Mesothelial cell of epicardium (in vitro differentiated cells): ENCODE results near the gene LIMK2. TPM values are rescaled to one million over a fixed set of nuclear protein-coding genes. Genes with fewer than 3 reads are reported as not detected.

Experiments
- DNase-seq, 2 experiments: peaks; one replicate each; pipeline ENCODE4 v3.0.0; 2021; ENCODE audit warnings: low spot score in 2 of 2; ENCODE audit not compliant: unreplicated experiment in 2 of 2
- H3K27ac Mint-ChIP-seq: 2 replicates; pipeline ENCODE4 v1.8.0; 2021; ENCODE audit warnings: mixed read lengths
- H3K27me3 Mint-ChIP-seq: 2 replicates; pipeline ENCODE4 v1.8.0; 2021; ENCODE audit warnings: low read depth, mixed read lengths
- H3K36me3 Mint-ChIP-seq: 2 replicates; pipeline ENCODE4 v1.8.0; 2021; ENCODE audit warnings: mixed read lengths
- H3K4me1 Mint-ChIP-seq: 2 replicates; pipeline ENCODE4 v1.8.0; 2021; ENCODE audit warnings: mixed read lengths
- H3K4me3 Mint-ChIP-seq: 2 replicates; pipeline ENCODE4 v1.8.0; 2021; ENCODE audit warnings: mild to moderate bottlenecking, moderate library complexity, mixed read lengths
- H3K9me3 Mint-ChIP-seq: 2 replicates; pipeline ENCODE4 v1.8.0; 2021; ENCODE audit warnings: mixed read lengths
- total RNA-seq: library from RNA; stranded (reverse); gene quantifications from 3 replicates; pipeline ENCODE4 v1.2.1, GENCODE V29; 2021
- TF ChIP-seq, protein P1 (sequence below): fragments of 200-600 bp; sonication (generic); IDR thresholded peaks from one replicate; pipeline ENCODE4 v1.5.0; 2021; ENCODE audit warnings: antibody characterized with exemption; ENCODE audit not compliant: unreplicated experiment

LIMK2 gene
- total RNA-seq, 1 donor from 2014 or later = 121 TPM

DNA sequence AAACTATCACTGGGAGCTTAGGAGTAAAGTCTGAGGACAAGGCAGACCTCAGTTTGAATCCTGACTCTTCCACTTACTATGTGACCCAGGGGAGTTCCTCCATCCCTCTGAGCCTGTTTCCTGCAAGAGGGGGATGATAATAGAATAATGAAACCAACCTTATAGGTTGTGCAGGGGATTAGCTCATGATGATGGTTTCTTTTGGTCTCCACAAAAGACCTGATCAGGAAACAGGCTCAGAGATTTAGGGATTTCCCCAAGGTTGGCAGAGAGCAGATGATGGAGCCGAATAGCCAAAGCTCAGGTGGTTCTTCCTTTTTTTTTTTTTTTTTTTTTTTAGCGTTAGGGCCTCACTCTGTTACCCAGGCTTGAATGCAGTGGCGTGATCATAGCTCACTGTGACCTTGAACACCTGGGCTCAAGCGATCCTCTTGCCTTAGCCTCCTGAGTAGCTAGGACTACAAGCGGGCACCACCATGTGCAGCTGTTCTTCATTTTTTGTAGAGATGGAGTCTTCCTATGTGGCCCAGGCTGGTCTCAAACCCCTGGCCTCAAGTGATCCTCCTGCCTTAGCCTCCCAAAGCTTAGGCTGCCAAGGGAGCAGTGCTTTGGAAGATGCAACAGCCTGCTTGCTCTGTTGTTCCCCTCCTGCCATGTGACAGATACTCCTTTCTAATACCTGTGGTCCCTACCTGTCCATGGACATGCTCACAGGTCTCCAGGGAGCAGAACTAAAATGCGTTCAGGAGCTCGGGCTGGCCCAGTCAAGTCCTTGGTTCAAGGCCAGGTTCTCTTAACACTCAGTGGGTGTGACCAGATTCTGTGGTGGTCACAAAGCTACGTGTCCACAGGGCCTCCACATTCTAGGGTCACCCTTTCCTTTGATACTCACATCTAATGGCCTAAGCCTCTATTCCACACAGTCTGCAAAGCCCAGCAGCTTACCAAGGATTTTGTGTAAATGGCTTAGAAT, 111.8 kb downstream of the LIMK2 start:
- Mint-ChIP-seq H3K4me1 (no peaks in the 10 kb centered on the region), H3K36me3 (peaks cover 39% of the 10 kb centered on the region), H3K4me3 (no peak overlapping the region), H3K27me3 (no peaks in the 10 kb centered on the region), H3K27ac (no peak overlapping the region), H3K9me3 (no peaks in the 10 kb centered on the region)
- TF ChIP-seq, protein P1, sequence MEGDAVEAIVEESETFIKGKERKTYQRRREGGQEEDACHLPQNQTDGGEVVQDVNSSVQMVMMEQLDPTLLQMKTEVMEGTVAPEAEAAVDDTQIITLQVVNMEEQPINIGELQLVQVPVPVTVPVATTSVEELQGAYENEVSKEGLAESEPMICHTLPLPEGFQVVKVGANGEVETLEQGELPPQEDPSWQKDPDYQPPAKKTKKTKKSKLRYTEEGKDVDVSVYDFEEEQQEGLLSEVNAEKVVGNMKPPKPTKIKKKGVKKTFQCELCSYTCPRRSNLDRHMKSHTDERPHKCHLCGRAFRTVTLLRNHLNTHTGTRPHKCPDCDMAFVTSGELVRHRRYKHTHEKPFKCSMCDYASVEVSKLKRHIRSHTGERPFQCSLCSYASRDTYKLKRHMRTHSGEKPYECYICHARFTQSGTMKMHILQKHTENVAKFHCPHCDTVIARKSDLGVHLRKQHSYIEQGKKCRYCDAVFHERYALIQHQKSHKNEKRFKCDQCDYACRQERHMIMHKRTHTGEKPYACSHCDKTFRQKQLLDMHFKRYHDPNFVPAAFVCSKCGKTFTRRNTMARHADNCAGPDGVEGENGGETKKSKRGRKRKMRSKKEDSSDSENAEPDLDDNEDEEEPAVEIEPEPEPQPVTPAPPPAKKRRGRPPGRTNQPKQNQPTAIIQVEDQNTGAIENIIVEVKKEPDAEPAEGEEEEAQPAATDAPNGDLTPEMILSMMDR = no peak
- no peak for DNase-seq

DNA sequence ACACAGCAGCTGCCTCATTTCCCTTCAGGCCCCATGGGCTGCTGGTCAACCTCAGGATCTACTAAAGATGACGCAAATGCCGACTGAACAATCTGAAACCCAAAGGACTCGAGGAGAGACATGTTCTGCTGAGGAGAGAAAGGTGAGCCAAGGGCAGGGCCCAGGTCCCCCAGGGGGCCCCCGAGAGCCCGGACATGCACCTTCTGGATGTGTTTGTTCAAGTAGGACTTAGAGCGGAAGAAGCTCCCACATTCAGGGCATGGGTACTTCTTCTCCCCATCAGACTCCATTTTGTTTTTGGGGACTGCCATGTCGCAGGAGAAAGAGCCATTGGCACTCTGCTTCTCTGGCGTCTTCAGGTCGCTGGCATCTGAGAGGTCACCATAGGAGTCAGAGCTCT, 114.8 kb downstream of the LIMK2 start:
- no peaks in the 10 kb centered on the region for H3K9me3 Mint-ChIP-seq
- DNase-seq = no peak
- TF ChIP-seq, protein P1 = no peak
- H3K4me1 Mint-ChIP-seq = no peaks in the 10 kb centered on the region
- H3K27me3 Mint-ChIP-seq = no peaks in the 10 kb centered on the region
- H3K4me3 Mint-ChIP-seq = no peak overlapping the region
- H3K27ac Mint-ChIP-seq = no peak overlapping the region
- peaks cover 58% of the 10 kb centered on the region for H3K36me3 Mint-ChIP-seq

DNA sequence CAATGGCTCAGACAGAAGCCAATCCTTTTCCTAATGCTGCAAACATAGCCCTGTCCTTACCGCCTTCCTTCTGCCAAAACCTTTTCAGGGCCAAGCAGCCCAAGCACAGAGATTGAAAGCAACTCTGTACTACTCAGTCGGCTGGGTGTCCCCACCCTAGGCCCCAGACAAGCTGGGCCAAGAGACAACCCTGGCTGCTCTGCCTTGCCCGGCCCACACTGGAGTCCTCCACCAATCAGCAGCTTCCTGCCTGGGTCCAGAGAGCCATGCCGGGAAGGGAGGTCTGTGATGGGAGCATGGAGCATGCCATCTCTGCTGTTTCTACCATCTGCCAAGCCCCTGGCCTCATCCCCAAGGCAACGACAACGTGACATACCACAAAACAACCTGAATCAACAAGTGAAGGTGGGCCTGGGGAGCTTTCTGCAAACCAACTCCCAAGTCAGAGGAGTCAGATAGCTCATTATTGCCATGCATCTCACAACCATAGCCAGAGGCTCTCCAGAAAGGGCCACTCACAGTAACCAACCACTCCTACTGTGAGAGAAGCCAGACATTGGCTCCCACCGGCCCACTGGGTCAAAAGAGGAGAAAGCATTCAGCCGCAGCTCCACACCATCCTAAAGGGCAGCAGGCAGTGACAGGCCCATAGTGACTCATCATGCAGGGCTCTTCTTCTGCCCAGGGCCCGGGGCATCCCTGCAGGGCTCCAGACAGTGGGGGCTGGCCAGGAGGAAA, 115.9 kb downstream of the LIMK2 start:
- no peaks in the 10 kb centered on the region for H3K9me3 Mint-ChIP-seq
- no peak for DNase-seq
- H3K27me3 Mint-ChIP-seq = no peaks in the 10 kb centered on the region
- TF ChIP-seq, protein P1 = no peak
- no peak overlapping the region for H3K4me3 Mint-ChIP-seq
- no peak overlapping the region for H3K27ac Mint-ChIP-seq
- H3K4me1 Mint-ChIP-seq = no peaks in the 10 kb centered on the region
- H3K36me3 Mint-ChIP-seq = peaks cover 65% of the 10 kb centered on the region

DNA sequence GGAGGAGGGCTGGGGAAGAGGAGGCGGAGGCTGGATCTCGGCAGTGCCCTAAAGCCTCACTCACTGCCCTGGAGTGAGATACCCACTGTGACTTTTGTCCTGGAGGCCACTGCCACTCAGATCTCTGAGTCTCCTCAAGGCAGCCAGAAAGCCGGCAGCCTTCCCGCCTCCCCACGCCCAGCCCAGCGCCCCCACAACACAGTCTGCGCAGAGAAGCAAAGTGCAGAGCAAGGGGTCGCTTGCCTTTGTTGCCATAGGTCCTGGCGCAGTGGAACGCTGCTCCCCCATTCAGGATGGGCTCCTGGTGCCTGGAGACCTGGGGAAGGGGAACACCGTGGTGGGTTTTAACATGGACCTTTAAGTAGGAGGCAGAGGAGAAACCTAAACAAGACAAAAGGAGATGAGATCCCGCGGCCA, 116.5 kb downstream of the LIMK2 start:
- H3K27me3 Mint-ChIP-seq = no peaks in the 10 kb centered on the region
- no peak overlapping the region for H3K27ac Mint-ChIP-seq
- peaks cover 67% of the 10 kb centered on the region for H3K36me3 Mint-ChIP-seq
- H3K9me3 Mint-ChIP-seq = no peaks in the 10 kb centered on the region
- TF ChIP-seq, protein P1 = no peak
- DNase-seq = no peak
- no peak overlapping the region for H3K4me3 Mint-ChIP-seq
- H3K4me1 Mint-ChIP-seq = no peaks in the 10 kb centered on the region

DNA sequence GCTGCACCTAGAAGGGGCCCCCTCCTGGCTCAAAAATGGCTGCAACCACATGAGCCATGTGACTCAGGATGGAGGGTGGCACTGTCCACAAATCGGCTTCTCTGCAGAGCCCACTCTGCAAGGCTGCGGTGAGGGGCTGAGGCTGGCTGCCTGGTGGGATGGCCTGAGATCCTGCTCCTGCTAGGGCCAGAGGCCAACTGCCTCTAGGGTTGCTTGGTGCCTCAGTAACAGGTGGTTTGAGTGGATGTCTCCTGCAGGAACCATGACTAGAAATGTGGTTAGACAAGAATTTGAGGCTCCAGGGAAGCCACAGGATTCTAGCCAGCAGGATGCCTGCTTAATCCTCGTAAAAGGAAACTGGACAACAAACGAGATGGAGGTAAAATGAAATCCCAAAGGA, 116.9 kb downstream of the LIMK2 start:
- TF ChIP-seq, protein P1 = no peak
- H3K4me3 Mint-ChIP-seq = no peak overlapping the region
- H3K27me3 Mint-ChIP-seq = no peaks in the 10 kb centered on the region
- H3K4me1 Mint-ChIP-seq = no peaks in the 10 kb centered on the region
- no peak overlapping the region for H3K27ac Mint-ChIP-seq
- peaks cover 69% of the 10 kb centered on the region for H3K36me3 Mint-ChIP-seq
- no peaks in the 10 kb centered on the region for H3K9me3 Mint-ChIP-seq
- DNase-seq = no peak

Other genes starting within 250 kb of the LIMK2 start
- 39.0 to 45.1 TPM (median 41.2 TPM) in 3 replicates for gene MORC2, start 243.5 kb upstream of the LIMK2 start, total RNA-seq
- 177 to 183 TPM (median 180 TPM) in 3 replicates for gene TUG1, start 243.0 kb upstream of the LIMK2 start, total RNA-seq
- 67.0 to 72.7 TPM (median 72.2 TPM) in 3 replicates for gene SMTN, start 131.0 kb upstream of the LIMK2 start, total RNA-seq
- gene SELENOM, start 104.7 kb upstream of the LIMK2 start, total RNA-seq = 38.8 to 40.9 TPM (median 39.7 TPM) in 3 replicates
- 8.6 to 10.8 TPM (median 9.3 TPM) in 3 replicates for gene INPP5J, start 89.3 kb upstream of the LIMK2 start, total RNA-seq
- 0.11 to 0.29 TPM (median 0.20 TPM) in 3 replicates for gene PLA2G3, start 71.8 kb upstream of the LIMK2 start, total RNA-seq
- gene RNF185, start 52.1 kb upstream of the LIMK2 start, total RNA-seq = 27.4 to 28.6 TPM (median 27.8 TPM) in 3 replicates
- gene PIK3IP1, start 80.2 kb downstream of the LIMK2 start, total RNA-seq = 16.9 to 19.1 TPM (median 17.4 TPM) in 3 replicates
- gene PATZ1, start 134.0 kb downstream of the LIMK2 start, total RNA-seq = 70.9 to 73.6 TPM (median 71.7 TPM) in 3 replicates
- gene DRG1, start 187.3 kb downstream of the LIMK2 start, total RNA-seq = 57.8 to 62.9 TPM (median 59.1 TPM) in 3 replicates